ENCODE measurements around the gene ST6GALNAC5. TPM values are rescaled to one million over a fixed set of nuclear protein-coding genes. Genes with fewer than 3 reads are reported as not detected.
"Not testable (repeated sequence)": the region's sequence is repeated elsewhere in the genome, so short reads cannot be mapped to it uniquely, and the experiment has no call there.

The ST6GALNAC5 gene
- total and polyA plus RNA-seq, 2 of the 13 experiments (the other 11 are each of a cell fraction or from before 2014, with no cell fraction given) = not detected

DNA sequence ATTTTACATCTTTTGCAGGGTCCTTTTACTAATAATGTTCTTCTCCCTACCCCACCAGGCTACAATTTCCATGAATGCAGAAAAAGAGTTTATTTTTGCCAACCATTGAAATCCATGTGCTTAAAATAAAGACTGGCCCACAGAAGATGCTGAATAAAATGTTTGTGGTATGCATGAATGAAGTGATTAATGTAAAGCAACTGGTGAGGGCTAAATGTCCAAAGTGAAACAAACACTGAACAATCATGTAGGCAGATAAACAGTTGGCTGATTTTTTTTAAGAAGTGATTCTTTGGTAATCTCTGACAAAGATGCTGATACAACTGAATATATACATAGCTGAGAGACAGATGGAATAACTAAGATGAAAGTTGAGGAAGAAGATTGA is 94.5 kb downstream of the ST6GALNAC5 start (continued):
- TF ChIP-seq ZBTB3 (CRISPR knock-in tag; IDR thresholded peaks at IDR 0.05; ENCODE audit: borderline replicate concordance, low read depth) (no peak), ZSCAN29 (CRISPR knock-in tag; conservative IDR thresholded peaks at IDR 0.05) (no peak), GATA4 (IDR thresholded peaks at IDR 0.05; ENCODE audit: borderline replicate concordance, low read depth) (no peak), SYNCRIP (IDR thresholded peaks at IDR 0.05; ENCODE audit: insufficient read depth, low read depth, low read length) (no peak), FOXM1 (CRISPR knock-in tag; IDR thresholded peaks at IDR 0.05) (no peak), ZNF225 (CRISPR knock-in tag; IDR thresholded peaks at IDR 0.05) (no peak), SRF (IDR thresholded peaks at IDR 0.05; ENCODE audit: low read depth, low read length) (no peak), KLF16 (CRISPR knock-in tag; IDR thresholded peaks at IDR 0.05) (no peak)
- TF ChIP-seq, protein P1, sequence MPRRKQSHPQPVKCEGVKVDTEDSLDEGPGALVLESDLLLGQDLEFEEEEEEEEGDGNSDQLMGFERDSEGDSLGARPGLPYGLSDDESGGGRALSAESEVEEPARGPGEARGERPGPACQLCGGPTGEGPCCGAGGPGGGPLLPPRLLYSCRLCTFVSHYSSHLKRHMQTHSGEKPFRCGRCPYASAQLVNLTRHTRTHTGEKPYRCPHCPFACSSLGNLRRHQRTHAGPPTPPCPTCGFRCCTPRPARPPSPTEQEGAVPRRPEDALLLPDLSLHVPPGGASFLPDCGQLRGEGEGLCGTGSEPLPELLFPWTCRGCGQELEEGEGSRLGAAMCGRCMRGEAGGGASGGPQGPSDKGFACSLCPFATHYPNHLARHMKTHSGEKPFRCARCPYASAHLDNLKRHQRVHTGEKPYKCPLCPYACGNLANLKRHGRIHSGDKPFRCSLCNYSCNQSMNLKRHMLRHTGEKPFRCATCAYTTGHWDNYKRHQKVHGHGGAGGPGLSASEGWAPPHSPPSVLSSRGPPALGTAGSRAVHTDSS (CRISPR knock-in tag; conservative IDR thresholded peaks at IDR 0.05) = no peak

DNA sequence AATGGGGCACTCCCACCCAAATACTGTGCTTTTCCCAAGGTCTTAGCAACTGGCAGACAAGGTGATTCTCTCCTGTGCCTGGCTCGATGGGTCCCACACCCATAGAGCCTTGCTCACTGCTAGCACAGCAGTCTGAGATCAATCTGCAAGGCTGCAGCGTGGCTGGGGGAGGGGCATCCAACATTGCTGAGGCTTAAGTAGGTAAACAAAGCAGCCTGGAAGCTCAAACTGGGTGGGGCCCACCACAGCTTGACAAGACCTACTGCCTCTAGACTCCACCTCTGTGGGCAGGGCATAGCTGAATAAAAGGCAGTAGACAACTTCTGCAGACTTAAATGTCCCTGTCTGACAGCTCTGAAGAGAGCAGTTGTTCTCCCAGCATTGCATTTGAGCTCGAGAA is 114.0 kb downstream of the ST6GALNAC5 start:
- H3K9me3 ChIP-seq (ENCODE audit: low read length); H3K4me3 ChIP-seq (replicated peaks in 1 of 3; ENCODE audit: insufficient read depth in 1 of 3, low read depth in 2 of 3, low read length in 3 of 3); BruUV-seq (replicated peaks); FAIRE-seq; H3K27ac ChIP-seq (ENCODE audit: extremely low read length, insufficient read depth, low read length); intact Hi-C loops (cut with micrococcal nuclease; ENCODE audit: unreplicated experiment); H3K4me1 ChIP-seq (ENCODE audit: insufficient read depth, low read length); H3K9ac ChIP-seq (ENCODE audit: insufficient read depth, low read depth, low read length); ATAC-seq; H2AFZ ChIP-seq (ENCODE audit: low read length); H3K27me3 ChIP-seq (ENCODE audit: control insufficient read depth in 1 of 2, insufficient read depth in 2 of 2, low read length in 2 of 2); POLR2A ChIA-PET; in situ Hi-C loops (cut with HindIII; ENCODE audit: extremely low pct_ligation_motif_present, low pct_unique_long_range_greater_than_20kb); H4K20me1 ChIP-seq (ENCODE audit: insufficient read depth, low read length); CTCF ChIA-PET (ENCODE audit: low intra/inter-chr PET ratio, low total read pairs); DNase-seq (ENCODE audit: low spot score); H3K36me3 ChIP-seq (replicated peaks in 1 of 2; ENCODE audit: control insufficient read depth in 1 of 2, insufficient read depth in 2 of 2, low read length in 2 of 2); H3K4me2 ChIP-seq (ENCODE audit: low read depth, low read length); H3K79me2 ChIP-seq (ENCODE audit: insufficient read depth, low read length): not testable (repeated sequence)
- WGBS (ENCODE audit: low lambda C conversion rate) = 0% methylated on average over 1 of the region's 3 CpGs

Measured in HepG2 (cell line).